Brain pericyte (primary cell): ENCODE results near the gene FBP1.

ENCODE experiments used
- DNase-seq: peaks from one replicate; pipeline ENCODE4 v3.0.0-alpha.2; 2012; ENCODE audit warnings: low read depth, low spot score

FBP1 gene

DNA sequence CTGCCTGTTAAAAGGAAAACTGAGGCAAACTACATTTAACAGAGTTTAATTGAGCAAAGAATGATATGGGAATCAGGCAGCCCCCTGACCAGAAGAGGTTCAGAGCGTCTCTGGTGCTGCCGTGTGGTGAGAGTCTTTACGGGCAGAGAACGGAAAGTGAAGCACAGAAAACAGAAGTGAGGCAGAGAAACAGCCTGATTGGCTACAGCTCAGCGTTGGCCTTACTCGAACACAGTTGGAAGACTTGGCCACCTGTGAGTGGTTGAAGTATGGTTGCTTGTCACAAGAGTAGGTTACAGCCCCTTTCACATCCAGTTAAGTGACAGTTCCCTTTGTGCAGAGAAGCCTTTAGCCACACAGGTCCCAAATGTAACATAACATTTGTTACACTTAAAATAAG, 16.9 kb upstream of the FBP1 start:
- no peak for DNase-seq

DNA sequence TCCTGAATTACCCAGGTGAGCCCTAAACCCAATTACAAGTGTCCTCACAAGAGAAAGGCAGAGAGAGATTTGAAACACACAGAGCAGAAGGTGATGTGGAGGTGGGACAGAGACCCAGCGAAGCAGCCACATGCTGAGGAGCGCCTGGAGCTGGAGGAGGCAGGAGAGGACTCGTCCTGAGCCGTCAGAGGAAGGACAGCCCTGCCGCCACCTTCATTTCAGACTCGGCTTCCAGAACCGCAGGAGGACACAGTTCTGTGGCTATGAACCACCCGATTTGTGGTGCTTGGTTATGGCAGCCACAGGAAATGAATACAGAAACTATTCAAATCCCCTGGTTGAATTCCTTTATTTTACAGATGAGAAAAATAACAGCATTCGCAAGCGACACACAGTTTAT, 16.4 kb upstream of the FBP1 start:
- DNase-seq: no peak

DNA sequence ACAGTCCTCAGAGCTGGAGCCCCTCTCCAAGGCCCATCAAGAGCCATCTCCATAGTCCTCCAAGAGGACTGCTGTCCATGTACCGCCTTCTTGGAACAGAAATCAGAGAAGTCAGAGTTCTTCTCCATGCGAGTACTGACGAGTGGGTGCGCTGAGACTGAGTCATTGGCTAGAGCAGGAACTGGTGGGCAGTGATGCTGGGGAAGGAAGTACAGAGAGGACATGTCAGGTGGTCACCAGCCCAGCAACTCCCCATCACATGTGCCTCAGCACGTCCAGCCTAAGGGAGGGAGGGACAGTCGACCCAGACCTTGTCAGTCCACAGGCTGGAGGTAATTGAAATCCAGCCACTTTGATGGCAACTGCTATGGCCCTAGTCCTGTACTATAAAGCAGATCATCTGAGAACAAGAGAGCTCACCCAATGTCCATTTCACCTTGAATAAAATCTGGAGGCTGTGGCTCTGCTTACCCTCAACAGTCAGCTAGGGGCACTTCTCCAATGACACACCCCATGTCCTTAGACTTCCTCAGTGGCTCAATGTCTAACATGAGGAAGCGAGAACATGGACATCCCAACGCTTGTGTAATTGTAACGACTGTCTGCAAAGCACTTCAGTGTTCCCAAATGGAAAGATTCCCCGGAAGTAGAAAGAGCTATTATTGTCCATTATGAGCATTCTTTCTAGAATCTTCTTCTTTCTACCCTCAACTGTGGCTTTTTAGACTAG, 15.0 kb upstream of the FBP1 start:
- DNase-seq: no peak

DNA sequence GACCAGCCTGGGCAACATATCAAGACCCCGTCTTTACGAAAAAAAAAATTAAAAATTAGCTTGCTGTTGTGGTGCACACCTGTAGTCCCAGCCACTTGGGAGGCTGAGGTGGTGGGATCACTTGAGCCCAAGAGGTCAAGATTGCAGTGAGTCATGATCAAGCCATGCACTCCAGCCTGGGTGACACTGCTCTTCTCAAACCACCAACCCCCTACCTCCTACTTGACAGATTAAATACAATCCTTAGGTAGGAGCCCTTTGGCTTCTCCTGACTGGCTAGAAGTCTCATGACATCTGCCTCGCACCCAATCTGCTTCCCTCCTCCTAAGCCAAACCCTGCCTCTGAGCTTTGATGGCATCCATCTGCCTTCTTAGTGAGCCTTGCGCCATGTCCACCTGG, 11.6 kb upstream of the FBP1 start:
- DNase-seq: no peak

DNA sequence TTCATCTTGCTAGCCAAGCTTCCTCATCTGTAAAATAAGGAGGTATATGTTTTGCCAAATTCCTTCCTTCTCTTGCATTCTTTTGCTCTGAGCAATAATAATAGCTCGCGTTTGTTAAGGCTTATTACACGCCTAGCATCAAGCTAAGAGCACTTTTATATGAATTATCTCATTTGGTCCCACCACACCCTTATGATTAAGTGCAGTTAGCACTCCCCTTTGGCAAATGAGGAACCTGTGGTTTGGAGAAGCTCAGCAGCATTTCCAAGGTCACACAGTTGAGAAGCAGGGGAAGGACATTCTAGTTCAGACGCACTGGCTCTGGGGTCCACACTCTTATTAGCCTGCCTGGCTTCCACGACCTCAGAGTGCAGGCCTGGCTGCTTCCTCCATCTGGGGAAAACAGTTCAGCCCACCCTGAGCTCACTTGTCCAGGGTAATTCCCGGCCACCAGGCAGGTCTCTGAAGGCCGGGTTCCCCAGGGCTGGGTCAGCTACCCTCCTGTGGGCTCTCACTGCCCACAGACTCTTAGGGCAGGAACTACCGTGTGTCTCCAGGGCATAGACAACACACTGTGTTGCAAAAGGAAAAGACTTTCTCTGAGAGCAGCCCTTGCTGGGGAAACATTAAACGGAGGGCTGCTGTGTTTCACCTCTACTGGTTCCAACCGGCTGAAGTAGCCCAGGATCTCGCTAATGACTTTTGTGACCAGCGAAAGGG, 9.9 kb upstream of the FBP1 start:
- no peak for DNase-seq

DNA sequence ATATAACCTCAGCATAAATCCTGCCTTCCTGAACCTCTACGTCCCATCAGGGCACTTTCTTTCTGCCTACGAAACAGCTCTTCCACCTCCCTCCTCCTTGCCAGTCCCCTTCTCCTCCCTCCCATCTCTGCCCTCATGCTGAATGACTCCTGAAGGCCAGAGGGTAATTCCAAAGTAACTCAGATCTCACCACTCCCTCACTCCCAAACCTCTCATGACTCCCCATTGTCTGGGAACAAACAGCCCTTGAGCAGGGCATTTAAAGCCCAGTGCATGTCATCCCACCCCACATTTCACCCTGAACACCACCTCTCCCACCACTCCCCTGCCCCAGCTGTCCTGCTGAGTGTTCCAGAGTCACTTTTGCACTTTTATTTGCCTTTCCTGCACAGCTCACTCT, 8.9 kb upstream of the FBP1 start:
- DNase-seq: no peak

DNA sequence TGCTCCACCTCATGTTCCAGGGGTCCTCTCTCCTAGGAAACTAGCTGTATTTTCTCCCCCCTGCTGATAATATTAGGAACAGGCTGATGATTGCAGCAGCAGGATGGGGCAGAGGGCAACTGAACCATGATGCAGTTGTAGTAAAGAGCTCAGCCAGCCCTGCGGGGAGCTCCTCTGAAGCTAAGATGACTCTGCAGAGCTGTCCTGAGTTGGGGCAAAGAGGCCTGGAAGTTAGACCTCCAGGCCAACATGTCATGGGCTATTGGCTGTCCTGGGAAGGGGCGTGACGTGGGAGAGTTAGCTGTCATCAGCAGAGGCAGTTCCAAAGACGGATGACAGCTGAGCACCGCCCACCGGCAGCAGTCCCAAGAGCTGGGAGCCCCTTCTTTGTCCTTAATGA, 6.6 kb upstream of the FBP1 start:
- DNase-seq: no peak

DNA sequence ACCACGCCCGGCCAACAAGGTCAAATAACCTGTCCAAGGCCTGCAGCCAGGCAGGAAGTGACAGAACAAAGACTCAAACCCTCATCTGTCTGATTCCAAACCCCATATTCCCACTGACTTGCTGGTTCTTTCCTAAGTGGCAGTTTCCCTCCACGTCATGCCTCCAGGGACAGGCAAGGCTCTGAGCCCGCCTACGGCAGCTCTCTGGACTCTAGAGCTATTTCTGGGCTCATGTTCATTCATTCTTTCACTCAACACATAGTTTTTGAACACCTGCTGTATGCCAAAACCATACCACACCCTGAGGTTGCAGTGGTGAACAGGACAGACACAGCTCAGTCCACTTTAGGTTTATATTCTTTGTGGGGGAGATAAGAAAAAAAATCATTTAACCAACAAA, 5.2 kb upstream of the FBP1 start:
- no peak for DNase-seq

DNA sequence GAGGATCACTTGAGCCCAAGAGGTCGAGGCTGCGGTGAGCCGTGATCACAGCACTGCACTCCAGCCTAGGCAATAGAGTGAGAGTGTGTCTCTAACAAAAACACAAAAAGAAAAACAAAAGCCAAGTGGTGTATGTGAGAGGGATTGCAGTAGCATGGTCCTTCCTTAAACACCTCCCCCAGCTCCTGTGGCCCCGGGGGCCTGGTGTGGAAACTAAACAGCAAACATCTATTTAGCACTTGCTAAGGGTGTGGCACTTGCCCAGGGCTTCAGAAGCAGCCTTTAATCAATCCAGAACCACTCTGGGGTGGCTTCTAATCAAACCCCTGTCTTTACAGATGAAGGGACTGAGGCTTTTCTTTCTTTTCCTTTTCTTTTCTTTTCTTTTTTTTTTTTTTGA, 4.4 kb upstream of the FBP1 start:
- DNase-seq: no peak

DNA sequence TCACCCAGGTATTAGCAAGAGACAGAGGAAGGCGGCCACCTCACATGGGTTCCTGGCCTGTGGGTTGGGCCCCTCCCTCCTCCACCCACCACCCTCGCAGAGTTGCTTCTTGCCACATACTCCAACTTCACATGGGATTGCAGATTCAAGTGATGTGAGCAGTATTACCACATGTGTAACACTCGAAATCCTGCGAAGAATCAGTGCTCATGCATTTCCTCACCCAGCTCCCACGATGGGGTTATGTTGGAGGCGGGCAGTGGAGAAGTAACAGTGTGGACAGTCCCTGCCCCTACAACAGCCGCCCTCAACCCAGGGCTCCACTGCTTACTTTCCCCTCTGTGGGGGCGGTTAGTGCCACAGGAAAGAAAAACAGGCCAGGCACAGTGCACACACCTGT, 3.9 kb upstream of the FBP1 start:
- no peak for DNase-seq

DNA sequence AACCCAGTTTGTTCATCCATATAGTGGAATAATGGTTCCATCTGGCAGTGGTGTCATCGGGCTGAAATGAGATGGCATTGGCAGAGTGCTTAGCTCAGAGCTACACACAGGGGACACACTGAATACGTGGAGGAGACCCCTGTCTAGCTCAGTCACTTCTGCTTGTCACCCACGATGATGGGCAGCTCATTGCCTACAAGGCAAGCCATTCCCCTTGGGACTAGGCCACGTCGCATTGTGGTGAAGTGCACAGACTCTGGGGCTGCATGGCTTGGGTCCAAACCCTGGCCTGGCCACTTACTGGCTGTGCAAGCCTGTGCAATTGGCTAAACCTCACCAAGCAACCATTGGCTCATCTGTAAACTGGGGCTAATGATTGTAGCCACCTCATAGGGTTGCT, 3.2 kb upstream of the FBP1 start:
- no peak for DNase-seq

DNA sequence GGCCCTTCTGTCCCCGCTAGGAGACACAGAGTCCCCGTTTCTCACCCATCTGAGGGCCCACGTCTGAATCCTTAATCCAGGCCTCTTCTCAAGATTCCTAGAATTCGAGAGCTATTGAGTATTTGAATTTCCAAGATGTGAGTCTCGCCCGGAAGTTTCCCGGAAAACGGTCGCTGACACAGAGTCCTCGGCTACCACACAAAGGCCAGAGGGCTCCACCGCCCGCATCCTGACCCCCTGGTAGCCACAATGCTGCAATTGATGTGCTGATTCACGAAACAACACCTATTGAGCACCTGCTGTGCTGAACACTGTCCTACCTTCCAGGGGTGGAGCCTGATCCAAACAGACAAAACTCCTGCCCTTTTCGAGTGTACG, 670 bp upstream of the FBP1 start:
- no peak for DNase-seq

DNA sequence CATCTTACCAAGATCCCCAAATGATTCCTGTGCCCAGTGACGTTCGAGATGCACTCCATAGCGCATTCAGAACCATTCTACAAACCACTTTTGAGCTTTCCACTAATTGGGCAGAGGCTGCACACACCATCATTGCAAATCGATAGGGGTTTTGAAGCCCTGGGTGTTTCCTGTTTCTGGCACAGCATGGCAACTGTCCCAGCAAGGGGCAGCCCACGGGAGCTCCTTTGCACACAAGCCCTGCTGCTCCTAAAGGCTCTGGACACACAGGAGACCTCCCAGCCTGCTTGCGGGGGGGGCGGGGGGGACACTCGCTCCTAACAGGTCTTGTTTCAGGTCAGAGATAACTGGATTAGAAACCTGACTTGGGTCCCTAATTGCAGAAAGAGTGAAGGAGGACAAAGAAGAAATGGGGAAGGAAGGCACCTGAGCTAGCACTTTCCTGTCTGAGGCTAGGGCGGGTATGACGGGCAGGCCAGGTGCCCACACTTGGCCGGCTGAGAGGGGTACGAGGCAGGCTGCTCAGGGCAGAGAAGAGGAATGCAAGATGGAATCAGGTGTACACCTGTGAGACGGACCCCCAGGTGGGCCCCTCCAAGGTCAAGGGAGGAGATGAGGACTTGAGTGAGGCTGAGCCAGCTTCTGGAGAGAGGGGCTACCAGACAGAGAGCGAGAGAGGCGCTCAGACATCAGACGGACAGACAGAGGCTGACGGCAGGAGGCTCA, 820 bp downstream of the FBP1 start:
- no peak for DNase-seq

DNA sequence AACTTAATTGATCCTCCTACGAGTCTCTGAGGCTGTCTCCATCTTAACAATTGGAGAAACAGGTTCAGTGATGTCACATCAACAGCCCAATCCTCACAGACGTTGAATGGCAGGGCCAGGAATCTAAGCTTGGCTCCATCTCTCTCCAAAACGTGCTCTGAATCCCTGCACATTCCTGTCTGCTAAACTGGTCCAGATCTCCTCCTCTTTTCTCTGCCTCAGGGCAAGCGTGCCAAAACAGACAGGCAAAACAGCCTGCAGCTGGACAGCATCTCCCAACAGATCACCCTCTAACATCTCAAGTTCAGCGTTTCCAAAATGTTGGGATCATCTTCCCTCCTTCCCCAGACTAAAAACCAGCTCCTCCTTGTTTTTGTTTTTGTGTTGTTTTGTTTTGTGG, 6.6 kb downstream of the FBP1 start:
- DNase-seq: no peak

DNA sequence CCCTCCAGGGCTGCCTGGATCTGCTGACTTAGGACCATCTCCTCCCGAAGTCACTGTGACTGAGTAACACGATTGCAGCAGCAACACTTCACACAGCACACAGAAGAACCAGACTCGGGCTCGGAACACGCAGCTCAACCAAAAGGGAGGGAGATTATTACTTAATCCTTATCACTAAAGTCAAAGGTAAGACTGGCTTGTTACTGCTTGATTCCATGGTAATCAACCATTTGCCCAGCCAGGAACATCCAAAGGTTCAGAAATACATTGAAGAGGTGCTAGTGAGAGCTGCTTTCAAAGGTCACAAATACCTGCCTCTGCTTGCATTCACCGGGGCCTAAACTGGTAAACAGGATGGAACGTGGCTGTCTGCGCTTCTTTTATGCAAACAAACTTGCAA, 7.7 kb downstream of the FBP1 start:
- no peak for DNase-seq

DNA sequence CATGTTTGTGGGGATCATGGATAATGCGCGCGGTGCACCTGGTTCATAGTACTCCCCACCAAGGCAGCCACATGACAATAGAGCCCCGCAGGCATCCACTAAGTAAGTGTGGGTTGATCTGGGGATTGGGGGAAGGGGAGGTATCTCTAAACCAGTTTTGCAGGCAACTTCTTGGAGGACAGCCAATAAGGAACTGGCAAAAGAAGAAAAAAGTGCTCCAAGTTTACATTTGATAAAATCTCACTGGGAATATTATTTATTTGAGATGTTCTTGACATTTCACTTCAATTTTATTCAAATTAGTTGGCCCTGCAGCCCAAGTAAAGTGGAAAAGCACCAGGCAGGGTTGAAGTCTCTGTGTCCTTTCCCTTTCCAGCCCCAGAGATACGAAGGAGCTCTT, 8.5 kb downstream of the FBP1 start:
- DNase-seq: no peak

DNA sequence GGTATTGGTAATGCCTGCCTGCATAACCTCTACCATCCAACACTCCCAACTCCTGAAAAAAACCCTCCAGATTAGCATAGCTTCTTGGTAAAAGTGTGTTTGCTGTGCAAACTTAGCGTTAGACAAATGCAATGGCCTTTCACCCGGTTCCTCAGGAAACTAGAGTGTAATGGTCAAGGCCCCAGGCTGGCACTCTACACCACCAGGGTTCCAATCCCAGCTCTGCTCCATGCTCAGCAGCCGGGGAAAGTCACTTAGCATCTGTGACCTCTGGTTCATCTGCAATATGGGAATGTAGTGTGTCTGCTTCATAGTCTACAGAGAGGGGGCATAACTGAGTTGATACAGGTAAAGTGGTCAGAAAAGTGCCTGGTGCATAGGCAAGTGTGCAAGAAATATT, 9.0 kb downstream of the FBP1 start:
- no peak for DNase-seq

DNA sequence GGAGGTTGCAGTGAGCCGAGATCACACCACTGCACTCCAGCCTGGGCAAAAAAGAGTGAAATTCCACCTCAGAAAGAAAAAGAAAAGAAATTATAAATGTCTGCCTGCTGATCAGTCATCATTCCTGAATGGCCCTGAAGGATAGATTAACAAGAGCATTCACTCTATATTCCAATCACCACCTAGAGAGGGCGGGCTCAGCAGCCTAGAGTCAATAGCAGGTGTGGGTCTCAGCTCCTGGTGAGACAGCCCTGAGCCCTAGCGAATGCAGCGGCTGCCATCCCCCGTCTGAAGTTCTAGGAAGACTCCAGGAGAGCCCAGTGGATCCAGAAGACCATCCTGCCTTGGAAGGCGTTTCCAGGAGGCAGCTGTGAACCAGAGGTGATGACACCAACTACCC, 12.0 kb downstream of the FBP1 start:
- no peak for DNase-seq

DNA sequence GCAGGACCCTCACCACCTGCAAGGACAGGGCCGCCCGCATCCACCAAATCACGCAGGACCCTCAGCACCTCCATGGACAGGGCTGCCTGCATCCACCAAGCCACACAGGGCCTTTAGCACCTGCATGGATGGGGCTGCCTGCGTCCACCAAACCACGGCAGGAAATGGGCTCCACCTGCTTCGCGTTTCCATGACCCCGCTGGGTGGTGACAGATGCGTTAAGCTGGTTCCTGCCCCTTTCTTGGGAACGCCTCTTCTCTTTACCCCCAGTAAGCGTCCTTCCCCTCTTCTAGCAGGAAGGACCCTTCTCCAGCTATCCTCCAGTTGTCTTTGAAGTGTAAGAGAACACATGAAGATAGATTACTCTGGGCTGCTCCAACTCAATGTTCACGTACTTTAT, 13.5 kb downstream of the FBP1 start:
- DNase-seq: no peak

DNA sequence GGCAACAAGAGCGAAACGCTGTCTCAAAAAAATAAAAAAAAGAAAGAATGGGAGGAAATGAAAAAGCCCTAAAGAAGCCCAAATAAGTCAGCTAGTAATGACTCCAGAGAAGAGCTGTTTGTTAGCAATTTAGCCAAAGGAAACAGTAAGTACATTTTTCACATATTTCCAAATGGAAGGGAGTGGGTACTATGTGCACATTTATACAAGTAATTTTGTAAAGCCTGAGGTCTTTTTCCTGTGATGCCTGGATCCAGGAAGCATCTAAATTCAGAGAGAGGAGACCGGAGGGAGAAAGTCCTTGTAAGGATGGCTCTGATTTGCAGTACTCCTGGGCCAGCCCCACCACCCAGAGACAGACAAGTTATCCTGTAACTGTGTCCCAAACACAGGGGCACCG, 14.7 kb downstream of the FBP1 start:
- no peak for DNase-seq

DNA sequence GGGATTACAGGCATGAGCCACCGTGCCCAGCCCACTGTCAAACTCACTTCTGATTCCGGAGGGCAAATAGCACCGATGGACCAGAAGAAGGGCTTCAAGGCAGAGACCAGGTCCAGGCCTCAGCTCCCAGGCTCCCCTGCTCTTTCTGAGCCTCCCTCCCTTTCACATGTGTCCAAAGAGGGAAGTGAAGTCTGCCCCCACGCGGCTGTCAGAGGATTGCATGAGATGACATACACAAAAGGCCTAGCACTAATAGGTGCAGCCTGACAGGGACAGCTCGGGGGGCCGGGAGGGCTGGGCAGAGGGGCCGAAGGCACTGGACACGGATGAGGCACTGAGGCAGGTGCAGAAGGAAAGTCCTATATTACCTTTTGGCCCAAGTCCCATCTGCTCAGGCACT, 16.1 kb downstream of the FBP1 start:
- no peak for DNase-seq

DNA sequence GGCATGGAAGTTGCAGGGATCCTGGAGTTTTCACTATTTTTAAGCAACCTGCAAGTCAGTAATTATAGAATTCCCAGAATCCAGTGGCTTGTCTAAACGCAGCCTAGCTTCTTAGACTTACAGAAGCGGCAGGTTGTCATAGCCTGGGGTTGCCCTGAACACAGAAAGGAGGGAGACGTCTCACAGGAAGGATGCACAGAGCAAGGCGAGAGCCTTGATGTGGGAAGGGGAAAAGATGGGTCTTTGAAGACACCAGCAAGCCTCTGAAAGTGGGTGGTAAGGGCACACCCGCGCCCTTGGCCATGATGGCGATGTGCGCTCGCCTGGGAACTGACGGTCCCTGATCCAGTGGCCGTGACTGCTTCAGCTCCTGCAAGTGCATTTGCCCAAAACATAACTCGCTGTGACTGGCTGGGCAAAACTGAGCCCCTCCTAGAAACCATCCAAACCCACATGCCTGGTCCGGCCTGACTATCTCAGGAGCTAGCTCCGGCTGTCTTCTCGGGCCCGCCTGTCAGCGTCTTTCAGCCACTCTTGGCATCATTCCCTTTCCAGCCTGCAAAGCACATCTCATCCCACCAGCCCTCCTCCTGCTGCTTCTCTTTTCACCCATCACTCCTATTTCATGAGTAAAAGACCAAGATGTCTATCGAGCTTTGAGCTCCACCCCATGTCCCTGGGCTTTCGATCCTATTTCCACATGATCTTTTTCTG, 17.1 kb downstream of the FBP1 start:
- DNase-seq: no peak
